Omental fat pad (tissue), 4 donors: Measurements from ENCODE around the gene UVRAG. TPM values are rescaled to one million over a fixed set of nuclear protein-coding genes. Genes with fewer than 3 reads are reported as not detected.
A peak's percentile ranks its signal among the peaks of the same experiment; 100 is the strongest.

Experiments
- ATAC-seq: fragments of 150-250 bp; one replicate; pipeline ENCODE4 v1.9.1; 2016; ENCODE audit warnings: mild to moderate bottlenecking, moderate library complexity; ENCODE audit not compliant: low FRiP score
- DNase-seq: peaks from one replicate; pipeline ENCODE4 v3.0.0-alpha.2; 2019; ENCODE audit warnings: low spot score
- CTCF ChIP-seq, 3 donors: fragments of 450-650 bp; IDR thresholded peaks; one replicate each; pipeline ENCODE4 v1.5.1; 2016 to 2017; ENCODE audit warnings: antibody characterized with exemption in 3 of 3, mild to moderate bottlenecking in 3 of 3, moderate library complexity in 2 of 3
- total RNA-seq, 4 donors: library from RNA; depleted of rRNA; stranded (reverse); fragments of >200 nt; gene quantifications; one replicate each; pipeline ENCODE4 v1.1.0, GENCODE V29; 2016

The UVRAG gene
- total RNA-seq, 4 donors from 2014 or later: 39.6 to 72.9 (median 61.5) TPM

- DNase-seq (no peak), ATAC-seq (peak; percentile 68)
- TF ChIP-seq CTCF (IDR thresholded peaks at IDR 0.05): no peak
These were observed 104.5 kb downstream of the UVRAG start for GRCh38 chr11:75919525-75919924.

GRCh38 chr11:75920848-75921247 is 105.8 kb downstream of the UVRAG start:
- no peak for TF ChIP-seq CTCF (IDR thresholded peaks at IDR 0.05)
- DNase-seq (no peak), ATAC-seq (no peak)

GRCh38 chr11:75921808-75922207 is 106.8 kb downstream of the UVRAG start:
- no peak for DNase-seq
- TF ChIP-seq CTCF (IDR thresholded peaks at IDR 0.05): no peak
- no peak for ATAC-seq

GRCh38 chr11:75924966-75925784 is 110.2 kb downstream of the UVRAG start:
- no peak for DNase-seq
- TF ChIP-seq CTCF (IDR thresholded peaks at IDR 0.05): no peak
- no peak for ATAC-seq

- TF ChIP-seq CTCF (IDR thresholded peaks at IDR 0.05): no peak
- ATAC-seq (no peak), DNase-seq (no peak)
These were observed 110.8 kb downstream of the UVRAG start for GRCh38 chr11:75925785-75926164.

GRCh38 chr11:75929706-75930105 is 114.7 kb downstream of the UVRAG start:
- TF ChIP-seq CTCF (IDR thresholded peaks at IDR 0.05): no peak
- DNase-seq: no peak

GRCh38 chr11:75930534-75930933 is 115.5 kb downstream of the UVRAG start:
- no peak for TF ChIP-seq CTCF (IDR thresholded peaks at IDR 0.05)
- no peak for ATAC-seq
- DNase-seq: no peak

More at GRCh38 chr11:75929706-75930105, 114.7 kb downstream of the UVRAG start:
- ATAC-seq: no peak
